ENCODE results near the gene TAX1BP3.

DNA sequence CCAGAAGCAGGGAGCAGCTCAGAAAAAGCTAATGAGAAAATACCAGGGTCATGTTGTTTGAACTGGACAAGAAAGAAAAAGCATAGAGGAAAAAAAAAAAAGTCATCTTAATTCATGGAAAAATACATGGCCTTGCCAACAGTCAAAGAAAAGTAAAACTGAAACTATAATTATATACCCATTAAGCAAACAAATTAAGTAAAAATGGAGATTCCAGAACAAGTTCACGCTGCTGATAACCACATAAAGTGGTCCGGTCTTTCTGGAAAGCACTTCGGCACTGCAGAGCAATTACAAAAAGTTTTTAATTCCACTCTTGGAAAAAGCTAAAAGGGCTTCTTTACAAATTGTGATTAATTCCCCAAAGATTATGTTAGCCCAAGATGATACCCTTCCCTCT is 40.0 kb upstream of the TAX1BP3 start:
- TF ChIP-seq, protein P1, sequence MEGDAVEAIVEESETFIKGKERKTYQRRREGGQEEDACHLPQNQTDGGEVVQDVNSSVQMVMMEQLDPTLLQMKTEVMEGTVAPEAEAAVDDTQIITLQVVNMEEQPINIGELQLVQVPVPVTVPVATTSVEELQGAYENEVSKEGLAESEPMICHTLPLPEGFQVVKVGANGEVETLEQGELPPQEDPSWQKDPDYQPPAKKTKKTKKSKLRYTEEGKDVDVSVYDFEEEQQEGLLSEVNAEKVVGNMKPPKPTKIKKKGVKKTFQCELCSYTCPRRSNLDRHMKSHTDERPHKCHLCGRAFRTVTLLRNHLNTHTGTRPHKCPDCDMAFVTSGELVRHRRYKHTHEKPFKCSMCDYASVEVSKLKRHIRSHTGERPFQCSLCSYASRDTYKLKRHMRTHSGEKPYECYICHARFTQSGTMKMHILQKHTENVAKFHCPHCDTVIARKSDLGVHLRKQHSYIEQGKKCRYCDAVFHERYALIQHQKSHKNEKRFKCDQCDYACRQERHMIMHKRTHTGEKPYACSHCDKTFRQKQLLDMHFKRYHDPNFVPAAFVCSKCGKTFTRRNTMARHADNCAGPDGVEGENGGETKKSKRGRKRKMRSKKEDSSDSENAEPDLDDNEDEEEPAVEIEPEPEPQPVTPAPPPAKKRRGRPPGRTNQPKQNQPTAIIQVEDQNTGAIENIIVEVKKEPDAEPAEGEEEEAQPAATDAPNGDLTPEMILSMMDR (IDR thresholded peaks at IDR 0.05 in 2 of 3, conservative IDR thresholded peaks at IDR 0.05 in 1 of 3; ENCODE audit: borderline replicate concordance in 1 of 3, insufficient read depth in 1 of 3, low read depth in 2 of 3, low read length in 2 of 3) = no peak
- TF ChIP-seq CEBPB (IDR thresholded peaks at IDR 0.05; ENCODE audit: low read depth) (no peak), EZH2 (IDR thresholded peaks at IDR 0.05) (no peak), MAX (IDR thresholded peaks at IDR 0.05) (no peak), POLR2AphosphoS5 (IDR thresholded peaks at IDR 0.05; ENCODE audit: low read depth, low read length) (no peak), SIN3A (IDR thresholded peaks at IDR 0.05; ENCODE audit: low read depth) (no peak), SRF (IDR thresholded peaks at IDR 0.05; ENCODE audit: low read depth) (no peak), POLR2A (IDR thresholded peaks at IDR 0.05; ENCODE audit: borderline replicate concordance, extremely low read depth, insufficient read depth, insufficient read length) (no peak), YY1 (IDR thresholded peaks at IDR 0.05; ENCODE audit: extremely low read depth, insufficient replicate concordance, low read depth, low read length) (no peak), TCF7L2 (IDR thresholded peaks at IDR 0.05; ENCODE audit: borderline replicate concordance, extremely low read depth, insufficient read depth, insufficient read length) (no peak)
- TF ChIP-seq, protein P2, sequence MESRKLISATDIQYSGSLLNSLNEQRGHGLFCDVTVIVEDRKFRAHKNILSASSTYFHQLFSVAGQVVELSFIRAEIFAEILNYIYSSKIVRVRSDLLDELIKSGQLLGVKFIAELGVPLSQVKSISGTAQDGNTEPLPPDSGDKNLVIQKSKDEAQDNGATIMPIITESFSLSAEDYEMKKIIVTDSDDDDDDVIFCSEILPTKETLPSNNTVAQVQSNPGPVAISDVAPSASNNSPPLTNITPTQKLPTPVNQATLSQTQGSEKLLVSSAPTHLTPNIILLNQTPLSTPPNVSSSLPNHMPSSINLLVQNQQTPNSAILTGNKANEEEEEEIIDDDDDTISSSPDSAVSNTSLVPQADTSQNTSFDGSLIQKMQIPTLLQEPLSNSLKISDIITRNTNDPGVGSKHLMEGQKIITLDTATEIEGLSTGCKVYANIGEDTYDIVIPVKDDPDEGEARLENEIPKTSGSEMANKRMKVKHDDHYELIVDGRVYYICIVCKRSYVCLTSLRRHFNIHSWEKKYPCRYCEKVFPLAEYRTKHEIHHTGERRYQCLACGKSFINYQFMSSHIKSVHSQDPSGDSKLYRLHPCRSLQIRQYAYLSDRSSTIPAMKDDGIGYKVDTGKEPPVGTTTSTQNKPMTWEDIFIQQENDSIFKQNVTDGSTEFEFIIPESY (IDR thresholded peaks at IDR 0.05; ENCODE audit: extremely low read depth, insufficient replicate concordance, low read length) = no peak
